Hindlimb muscle (tissue), 1 donor: ENCODE data around the gene GDE1. TPM values are rescaled to one million over a fixed set of nuclear protein-coding genes. Genes with fewer than 3 reads are reported as not detected.

Experiments
- DNase-seq: peaks from one replicate; pipeline ENCODE4 v3.0.0-alpha.2; 2013
- polyA plus RNA-seq: library from polyadenylated mRNA; unstranded; fragments of 120-200 nt; gene quantifications from one replicate; pipeline ENCODE4 v1.2.1, GENCODE V29; 2013; ENCODE audit not compliant: insufficient read length

Gene GDE1
- polyA plus RNA-seq, 1 donor = 56.7 TPM

- no peak for DNase-seq
These were observed 35.8 kb downstream of the GDE1 start for GRCh38 chr16:19486051-19486450.

GRCh38 chr16:19485611-19486010, 36.3 kb downstream of the GDE1 start:
- no peak for DNase-seq

- no peak for DNase-seq
These were observed 37.8 kb downstream of the GDE1 start for GRCh38 chr16:19484096-19484495.

- no peak for DNase-seq
These were observed 39.6 kb downstream of the GDE1 start for GRCh38 chr16:19482291-19482690.

- no peak for DNase-seq
These were observed 40.1 kb downstream of the GDE1 start for GRCh38 chr16:19481769-19482168.

GRCh38 chr16:19481296-19481695, 40.6 kb downstream of the GDE1 start:
- no peak for DNase-seq

- no peak for DNase-seq
These were observed 42.6 kb downstream of the GDE1 start for GRCh38 chr16:19479302-19479721.

GRCh38 chr16:19478505-19478904, 43.4 kb downstream of the GDE1 start:
- no peak for DNase-seq

DNA sequence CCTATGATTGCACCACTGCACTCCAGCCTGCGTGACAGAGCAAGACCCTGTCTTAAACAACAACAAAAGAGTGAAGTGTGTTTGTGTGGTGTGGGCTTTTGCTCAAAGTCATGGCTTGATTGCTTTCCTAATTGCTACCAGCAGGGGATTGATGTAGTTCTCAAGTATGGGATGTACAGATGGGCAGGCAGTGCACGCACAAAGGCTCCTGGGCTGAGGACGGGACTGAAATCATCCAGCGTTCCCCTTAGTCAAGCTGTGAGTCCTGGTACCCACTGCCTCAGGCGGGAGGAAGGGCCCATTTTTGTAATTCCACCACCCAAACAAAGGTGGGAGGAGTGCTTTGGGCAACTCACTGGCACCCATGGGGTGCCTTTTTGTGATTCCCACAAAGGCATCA, 47.3 kb downstream of the GDE1 start:
- no peak for DNase-seq

DNA sequence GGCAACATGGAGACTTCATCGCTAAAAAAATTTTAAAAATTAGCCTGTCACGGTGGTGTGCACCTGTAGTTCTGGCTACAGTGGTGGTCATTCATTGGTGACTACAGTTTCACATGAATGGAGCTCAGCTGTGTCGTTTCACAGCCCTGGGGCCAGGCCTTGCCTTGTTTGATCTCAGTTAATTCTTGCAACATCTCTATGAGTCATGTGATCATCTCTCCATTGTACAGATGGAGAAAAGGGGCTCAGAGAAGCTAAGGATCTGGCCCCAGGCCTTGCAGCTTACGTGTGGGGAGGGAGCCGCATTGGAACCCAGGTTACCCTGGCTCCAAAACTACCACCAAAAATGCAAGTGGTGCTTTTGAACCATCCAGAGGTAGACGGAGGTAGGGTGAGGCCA, 49.4 kb downstream of the GDE1 start:
- no peak for DNase-seq

GRCh38 chr16:19468300-19468699, 53.6 kb downstream of the GDE1 start:
- no peak for DNase-seq

DNA sequence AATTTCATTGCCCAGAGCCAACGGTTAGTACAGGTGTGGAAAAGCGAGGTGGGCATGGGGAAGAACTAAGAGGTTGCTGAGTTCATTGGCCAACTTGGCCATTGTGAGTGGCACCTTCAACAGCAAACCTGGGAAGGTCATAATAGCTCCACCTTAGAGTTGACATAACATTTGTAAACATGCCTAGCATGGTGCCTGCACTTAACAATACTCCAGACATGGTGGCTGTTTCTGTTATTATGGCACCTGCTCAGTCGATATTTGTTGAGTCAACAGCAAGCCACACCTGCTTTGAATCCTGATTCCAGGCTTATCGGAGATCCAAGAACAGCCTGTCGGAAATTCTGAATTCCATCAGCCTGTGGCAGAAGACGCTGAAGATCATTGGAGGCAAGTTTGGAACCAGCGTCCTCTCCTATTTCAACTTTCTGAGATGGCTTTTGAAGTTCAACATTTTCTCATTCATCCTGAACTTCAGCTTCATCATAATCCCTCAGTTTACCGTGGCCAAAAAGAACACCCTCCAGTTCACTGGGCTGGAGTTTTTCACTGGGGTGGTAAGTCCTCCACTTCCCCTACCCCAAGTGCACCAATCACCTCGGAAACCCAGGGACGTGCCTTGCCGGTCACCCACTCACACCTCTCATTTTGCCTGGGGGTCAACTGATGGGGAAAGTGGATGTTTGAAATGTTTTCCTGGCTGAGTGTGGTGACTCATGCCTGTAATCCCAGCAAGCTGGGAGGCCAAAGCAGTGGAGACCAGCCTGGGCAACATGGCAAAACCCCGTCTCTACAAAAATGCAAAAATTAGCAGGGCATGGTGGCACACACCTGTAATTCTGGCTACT, 58.2 kb downstream of the GDE1 start:
- DNase-seq = no peak

GRCh38 chr16:19460397-19460796, 61.5 kb downstream of the GDE1 start:
- no peak for DNase-seq

DNA sequence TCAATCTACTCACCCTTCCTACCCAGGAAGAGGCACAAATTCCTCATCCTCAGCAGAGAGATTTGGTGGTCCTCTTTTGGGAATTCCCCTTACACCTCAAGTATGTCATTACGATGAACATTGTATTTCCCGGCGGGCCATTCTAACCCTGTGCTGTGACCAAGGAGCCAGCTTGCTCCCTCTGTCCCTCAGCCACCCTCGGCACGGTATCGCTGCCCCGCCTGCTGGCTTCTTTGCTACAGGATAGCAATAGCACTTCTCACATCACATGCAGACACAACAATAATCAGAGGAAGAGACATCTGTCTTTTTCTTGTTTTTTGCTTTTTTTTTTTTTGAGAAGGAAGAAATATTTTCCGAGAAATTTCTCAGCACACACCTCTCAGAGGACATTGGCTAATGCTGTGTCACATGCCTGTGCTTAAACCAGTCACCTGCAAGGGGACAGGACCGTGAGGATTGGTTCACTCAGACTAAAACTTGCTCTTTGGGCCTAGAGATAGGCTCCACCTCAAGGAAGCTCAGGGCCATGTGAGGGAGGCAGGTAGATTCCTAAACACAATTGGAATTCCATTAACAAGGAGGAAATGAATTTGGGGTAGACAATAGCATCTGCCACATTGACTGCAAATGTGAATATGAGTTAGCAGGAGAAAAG, 63.0 kb downstream of the GDE1 start:
- DNase-seq = no peak

Other genes with a start within 250 kb of the GDE1 start
- gene CLEC19A, start 236.4 kb downstream of the GDE1 start, polyA plus RNA-seq = 0.17 TPM
- gene TMC5, start 104.2 kb downstream of the GDE1 start, polyA plus RNA-seq = 0.08 TPM
- 14.2 TPM for gene CCP110, start 1.8 kb upstream of the GDE1 start, polyA plus RNA-seq
- 35.3 TPM for gene VPS35L, start 33.6 kb upstream of the GDE1 start, polyA plus RNA-seq
- gene KNOP1, start 196.1 kb upstream of the GDE1 start, polyA plus RNA-seq = 23.0 TPM
- gene IQCK, start 196.2 kb upstream of the GDE1 start, polyA plus RNA-seq = 14.2 TPM